Panc1 (cell line): ENCODE results near the gene PKLR.

ENCODE experiments used
- POLR2AphosphoS5 ChIP-seq: IDR thresholded peaks from 2 replicates; pipeline ENCODE4 v1.6.1; 2012; ENCODE audit warnings: mild to moderate bottlenecking, low read depth, low read length, moderate library complexity
- SIN3A ChIP-seq: IDR thresholded peaks from 2 replicates; pipeline ENCODE4 v1.6.1; 2012; ENCODE audit warnings: low read depth, mild to moderate bottlenecking, low read length, moderate library complexity, borderline replicate concordance; ENCODE audit not compliant: insufficient read depth
- TCF7L2 ChIP-seq: IDR thresholded peaks from 2 replicates; pipeline ENCODE4 v1.6.1; 2011; ENCODE audit warnings: mild to moderate bottlenecking, low read depth, low read length, inconsistent platforms
- TF ChIP-seq, protein P1 (sequence below): fragments of 450-650 bp; IDR thresholded peaks from 2 replicates; pipeline ENCODE4 v1.5.1; 2017; ENCODE audit warnings: mild to moderate bottlenecking
- TF ChIP-seq, protein P2 (sequence below), 2 experiments: IDR thresholded peaks; 2 replicates each; pipeline ENCODE4 v1.6.1; 2011 to 2012; ENCODE audit warnings: low read depth in 2 of 2, control low read depth in 1 of 2, low read length in 1 of 2, mild to moderate bottlenecking in 1 of 2, moderate library complexity in 1 of 2; ENCODE audit not compliant: insufficient read depth in 1 of 2

DNA sequence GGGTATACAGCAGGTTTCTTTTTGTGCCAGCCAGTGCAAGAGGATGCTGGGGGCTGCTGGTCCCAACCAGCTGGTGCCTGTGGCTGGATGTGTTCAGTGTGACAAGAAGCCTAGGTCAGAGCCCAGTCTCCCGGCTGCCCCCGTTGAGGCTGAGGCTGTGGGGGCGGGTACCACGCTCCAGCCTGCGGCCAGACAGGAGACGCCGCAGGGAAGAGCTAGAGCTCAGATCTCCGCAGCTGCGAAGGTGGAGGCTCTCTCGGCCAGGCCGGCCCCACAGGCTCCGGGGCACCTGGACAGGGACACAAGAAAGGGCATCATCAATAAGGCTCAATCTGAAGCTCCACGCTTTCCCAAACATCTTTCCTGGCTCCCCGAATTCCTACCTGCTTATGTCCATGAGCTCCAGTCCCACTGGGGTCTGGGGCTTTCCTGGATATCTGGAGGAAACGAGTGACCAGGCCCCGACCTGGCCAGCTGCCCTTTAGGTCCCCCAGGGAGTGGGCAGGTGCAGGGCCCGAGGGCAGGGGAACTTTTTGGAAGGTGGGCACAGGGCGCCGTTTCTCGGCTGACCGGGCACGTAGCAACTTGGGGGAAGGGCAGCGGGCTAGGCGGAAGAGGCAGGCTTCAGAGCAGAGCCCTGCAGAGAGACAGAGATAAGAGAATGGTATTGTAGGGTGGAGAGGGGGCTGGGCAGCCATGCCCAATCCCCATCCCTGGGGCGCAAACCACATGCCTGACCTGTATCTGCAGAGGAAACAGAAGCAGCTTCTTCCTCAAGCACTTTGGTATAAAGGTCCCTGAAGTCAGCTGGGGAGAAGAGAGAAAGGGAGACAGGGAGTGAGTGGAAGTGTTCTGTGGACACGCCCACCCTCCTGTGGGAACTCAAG lies 53.3 kb downstream of the PKLR start:
- TF ChIP-seq, protein P1, sequence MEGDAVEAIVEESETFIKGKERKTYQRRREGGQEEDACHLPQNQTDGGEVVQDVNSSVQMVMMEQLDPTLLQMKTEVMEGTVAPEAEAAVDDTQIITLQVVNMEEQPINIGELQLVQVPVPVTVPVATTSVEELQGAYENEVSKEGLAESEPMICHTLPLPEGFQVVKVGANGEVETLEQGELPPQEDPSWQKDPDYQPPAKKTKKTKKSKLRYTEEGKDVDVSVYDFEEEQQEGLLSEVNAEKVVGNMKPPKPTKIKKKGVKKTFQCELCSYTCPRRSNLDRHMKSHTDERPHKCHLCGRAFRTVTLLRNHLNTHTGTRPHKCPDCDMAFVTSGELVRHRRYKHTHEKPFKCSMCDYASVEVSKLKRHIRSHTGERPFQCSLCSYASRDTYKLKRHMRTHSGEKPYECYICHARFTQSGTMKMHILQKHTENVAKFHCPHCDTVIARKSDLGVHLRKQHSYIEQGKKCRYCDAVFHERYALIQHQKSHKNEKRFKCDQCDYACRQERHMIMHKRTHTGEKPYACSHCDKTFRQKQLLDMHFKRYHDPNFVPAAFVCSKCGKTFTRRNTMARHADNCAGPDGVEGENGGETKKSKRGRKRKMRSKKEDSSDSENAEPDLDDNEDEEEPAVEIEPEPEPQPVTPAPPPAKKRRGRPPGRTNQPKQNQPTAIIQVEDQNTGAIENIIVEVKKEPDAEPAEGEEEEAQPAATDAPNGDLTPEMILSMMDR, result no peak
- TF ChIP-seq SIN3A, result no peak
- no peak for TF ChIP-seq POLR2AphosphoS5
- TF ChIP-seq, protein P2, sequence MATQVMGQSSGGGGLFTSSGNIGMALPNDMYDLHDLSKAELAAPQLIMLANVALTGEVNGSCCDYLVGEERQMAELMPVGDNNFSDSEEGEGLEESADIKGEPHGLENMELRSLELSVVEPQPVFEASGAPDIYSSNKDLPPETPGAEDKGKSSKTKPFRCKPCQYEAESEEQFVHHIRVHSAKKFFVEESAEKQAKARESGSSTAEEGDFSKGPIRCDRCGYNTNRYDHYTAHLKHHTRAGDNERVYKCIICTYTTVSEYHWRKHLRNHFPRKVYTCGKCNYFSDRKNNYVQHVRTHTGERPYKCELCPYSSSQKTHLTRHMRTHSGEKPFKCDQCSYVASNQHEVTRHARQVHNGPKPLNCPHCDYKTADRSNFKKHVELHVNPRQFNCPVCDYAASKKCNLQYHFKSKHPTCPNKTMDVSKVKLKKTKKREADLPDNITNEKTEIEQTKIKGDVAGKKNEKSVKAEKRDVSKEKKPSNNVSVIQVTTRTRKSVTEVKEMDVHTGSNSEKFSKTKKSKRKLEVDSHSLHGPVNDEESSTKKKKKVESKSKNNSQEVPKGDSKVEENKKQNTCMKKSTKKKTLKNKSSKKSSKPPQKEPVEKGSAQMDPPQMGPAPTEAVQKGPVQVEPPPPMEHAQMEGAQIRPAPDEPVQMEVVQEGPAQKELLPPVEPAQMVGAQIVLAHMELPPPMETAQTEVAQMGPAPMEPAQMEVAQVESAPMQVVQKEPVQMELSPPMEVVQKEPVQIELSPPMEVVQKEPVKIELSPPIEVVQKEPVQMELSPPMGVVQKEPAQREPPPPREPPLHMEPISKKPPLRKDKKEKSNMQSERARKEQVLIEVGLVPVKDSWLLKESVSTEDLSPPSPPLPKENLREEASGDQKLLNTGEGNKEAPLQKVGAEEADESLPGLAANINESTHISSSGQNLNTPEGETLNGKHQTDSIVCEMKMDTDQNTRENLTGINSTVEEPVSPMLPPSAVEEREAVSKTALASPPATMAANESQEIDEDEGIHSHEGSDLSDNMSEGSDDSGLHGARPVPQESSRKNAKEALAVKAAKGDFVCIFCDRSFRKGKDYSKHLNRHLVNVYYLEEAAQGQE (IDR thresholded peaks at IDR 0.05; ENCODE audit: insufficient read depth in 1 of 2, low read depth in 2 of 2, low read length in 1 of 2), result no peak
- TF ChIP-seq TCF7L2, result no peak
